IMR-90 (cell line): ENCODE results near the gene HGFAC. TPM values are rescaled to one million over a fixed set of nuclear protein-coding genes. Genes with fewer than 3 reads are reported as not detected.

Experiments used
- ATAC-seq: fragments of 200-7000 bp; cut with Tn5 transposase; 2 replicates; pipeline ENCODE4 v1.9.1; 2020; ENCODE audit warnings: low read depth, mild to moderate bottlenecking, moderate library complexity
- BruUV-seq: library from RNA; stranded (reverse); fragments of 400-500 nt; replicated peaks from 2 replicates; lab custom pipeline; 2021; lab: Mats Ljungman, UMichigan
- CTCF ChIA-PET: fragments of 300-600 bp; formaldehyde crosslinking; extraction: SDS; loops from one replicate; lab custom pipeline; 2021; ENCODE audit warnings: antibody characterized with exemption; lab: Yijun Ruan, JAX
- POLR2A ChIA-PET: fragments of 300-600 bp; sonication (Branson Sonifier 250); formaldehyde crosslinking; loops from one replicate; lab custom pipeline; 2022; ENCODE audit warnings: antibody characterized with exemption; ENCODE audit not compliant: unreplicated experiment; lab: Charles Lee
- DNase-seq: peaks from one replicate; pipeline ENCODE4 v3.0.0; 2013
- H2AFZ ChIP-seq: replicated peaks from 2 replicates; pipeline ENCODE3; 2013; ENCODE audit warnings: low read length, mild to moderate bottlenecking; ENCODE audit not compliant: poor library complexity
- H2AK5ac ChIP-seq: 2 replicates; pipeline ENCODE4 v1.6.1; 2013; ENCODE audit warnings: low read depth, low read length, inconsistent platforms
- H2AK9ac ChIP-seq: replicated peaks from 2 replicates; pipeline ENCODE3; 2013; ENCODE audit warnings: mild to moderate bottlenecking, low read depth, low read length, moderate library complexity; ENCODE audit not compliant: poor library complexity
- H2BK120ac ChIP-seq: 2 replicates; pipeline ENCODE4 v1.6.1; 2013; ENCODE audit warnings: low read depth, low read length, inconsistent platforms
- H2BK15ac ChIP-seq: 3 replicates; pipeline ENCODE4 v1.6.1; 2013; ENCODE audit warnings: low read depth, low read length, inconsistent platforms
- H2BK20ac ChIP-seq: 2 replicates; pipeline ENCODE4 v1.6.1; 2013; ENCODE audit warnings: low read depth, mild to moderate bottlenecking, inconsistent platforms, low read length, moderate library complexity
- H2BK5ac ChIP-seq: 2 replicates; pipeline ENCODE4 v1.6.1; 2013; ENCODE audit warnings: mild to moderate bottlenecking, low read depth, low read length, inconsistent platforms; ENCODE audit not compliant: poor library complexity, severe bottlenecking
- H3K14ac ChIP-seq: replicated peaks from 2 replicates; pipeline ENCODE4 v1.6.1; 2013; ENCODE audit warnings: low read depth, low read length, inconsistent platforms
- H3K18ac ChIP-seq: 2 replicates; pipeline ENCODE4 v1.6.1; 2013; ENCODE audit warnings: low read depth, low read length, control low read depth
- H3K23ac ChIP-seq: 2 replicates; pipeline ENCODE4 v1.6.1; 2013; ENCODE audit warnings: low read depth, low read length, inconsistent platforms
- H3K27ac ChIP-seq: 2 replicates; pipeline ENCODE4 v1.5.1; 2013; ENCODE audit warnings: mild to moderate bottlenecking, control low read depth, low read length; ENCODE audit not compliant: insufficient read depth
- H3K27me3 ChIP-seq: 2 replicates; pipeline ENCODE4 v1.6.1; 2013; ENCODE audit warnings: low read length; ENCODE audit not compliant: control insufficient read depth, insufficient read depth
- H3K36me3 ChIP-seq: 2 replicates; pipeline ENCODE4 v1.6.1; 2013; ENCODE audit warnings: low read length, mixed read lengths; ENCODE audit not compliant: control insufficient read depth, insufficient read depth
- H3K4ac ChIP-seq: 2 replicates; pipeline ENCODE4 v1.6.1; 2013; ENCODE audit warnings: low read depth, low read length, inconsistent platforms
- H3K4me1 ChIP-seq: 2 replicates; pipeline ENCODE4 v1.6.1; 2013; ENCODE audit warnings: low read length, mixed read lengths; ENCODE audit not compliant: control insufficient read depth, insufficient read depth
- H3K4me2 ChIP-seq: 2 replicates; pipeline ENCODE4 v1.6.1; 2013; ENCODE audit warnings: low read depth, mild to moderate bottlenecking, control low read depth, low read length, moderate library complexity
- H3K4me3 ChIP-seq: 2 replicates; pipeline ENCODE4 v1.5.1; 2013; ENCODE audit warnings: low read depth, mild to moderate bottlenecking, control low read depth, low read length, moderate library complexity; ENCODE audit not compliant: insufficient read depth
- H3K56ac ChIP-seq: 2 replicates; pipeline ENCODE4 v1.6.1; 2013; ENCODE audit warnings: low read length, inconsistent platforms; ENCODE audit not compliant: insufficient read depth; ENCODE audit errors: extremely low read depth
- H3K79me1 ChIP-seq, 2 experiments: 2 replicates each; pipeline ENCODE4 v1.6.1; 2013; ENCODE audit warnings: low read length in 2 of 2, inconsistent platforms in 1 of 2, low read depth in 1 of 2
- H3K9ac ChIP-seq: 2 replicates; pipeline ENCODE4 v1.6.1; 2013; ENCODE audit warnings: low read depth, low read length, control low read depth
- H3K9me1 ChIP-seq: 2 replicates; pipeline ENCODE4 v1.6.1; 2013; ENCODE audit warnings: low read length, inconsistent platforms; ENCODE audit not compliant: insufficient read depth
- H3K9me3 ChIP-seq: 2 replicates; pipeline ENCODE4 v1.6.1; 2013; ENCODE audit warnings: low read length; ENCODE audit not compliant: control insufficient read depth, insufficient read depth
- H4K20me1 ChIP-seq: 2 replicates; pipeline ENCODE4 v1.6.1; 2013; ENCODE audit warnings: low read length, inconsistent platforms; ENCODE audit not compliant: insufficient read depth
- H4K5ac ChIP-seq: 2 replicates; pipeline ENCODE4 v1.6.1; 2013; ENCODE audit warnings: mild to moderate bottlenecking, low read depth, low read length, control low read depth
- H4K8ac ChIP-seq, 2 experiments: 2 replicates each; pipeline ENCODE4 v1.6.1; 2013; ENCODE audit warnings: low read depth in 2 of 2, low read length in 2 of 2, control low read depth in 1 of 2, inconsistent platforms in 1 of 2
- H4K91ac ChIP-seq: 2 replicates; pipeline ENCODE4 v1.6.1; 2013; ENCODE audit warnings: low read depth, low read length, inconsistent platforms; ENCODE audit not compliant: insufficient read depth
- BHLHE40 ChIP-seq: fragments of 150-350 bp; IDR thresholded peaks from 2 replicates; pipeline ENCODE4 v1.6.1; 2016; ENCODE audit warnings: mild to moderate bottlenecking, low read depth, low read length
- CTCF ChIP-seq: conservative IDR thresholded peaks from 2 replicates; pipeline ENCODE4 v1.5.1; 2012; ENCODE audit warnings: mild to moderate bottlenecking, low read depth, low read length, improper control_type of control experiment
- FOS ChIP-seq: fragments of 150-350 bp; IDR thresholded peaks from 2 replicates; pipeline ENCODE4 v1.6.1; 2016; ENCODE audit warnings: low read depth, low read length
- MAFK ChIP-seq: IDR thresholded peaks from 2 replicates; pipeline ENCODE4 v1.6.1; 2012; ENCODE audit warnings: low read depth, low read length, improper control_type of control experiment
- MAZ ChIP-seq: IDR thresholded peaks from 2 replicates; pipeline ENCODE4 v1.6.1; 2012; ENCODE audit warnings: low read depth, mild to moderate bottlenecking, low read length, improper control_type of control experiment, moderate library complexity, borderline replicate concordance
- MXI1 ChIP-seq: IDR thresholded peaks from 2 replicates; pipeline ENCODE4 v1.6.1; 2012; ENCODE audit warnings: low read depth, mild to moderate bottlenecking, low read length, moderate library complexity, borderline replicate concordance
- POLR2A ChIP-seq: IDR thresholded peaks from 2 replicates; pipeline ENCODE4 v1.6.1; 2012; ENCODE audit warnings: mild to moderate bottlenecking, low read depth, low read length
- RAD21 ChIP-seq: IDR thresholded peaks from 2 replicates; pipeline ENCODE4 v1.6.1; 2012; ENCODE audit warnings: low read length, improper control_type of control experiment
- SMC3 ChIP-seq: fragments of 150-350 bp; IDR thresholded peaks from 2 replicates; pipeline ENCODE4 v1.6.1; 2016; ENCODE audit warnings: low read depth, mild to moderate bottlenecking, antibody characterized with exemption, low read length, moderate library complexity
- USF2 ChIP-seq: fragments of 150-350 bp; IDR thresholded peaks from 2 replicates; pipeline ENCODE4 v1.6.1; 2017; ENCODE audit warnings: mild to moderate bottlenecking, antibody characterized with exemption, low read length, low read depth
- WGBS, 2 experiments: methylation state at CpG; one replicate each; pipeline versions ENCODE4 v1.1.5 to v1.1.7; 2013; ENCODE audit warnings: missing lambda C conversion rate in 2 of 2; ENCODE audit not compliant: insufficient read length in 1 of 2; ENCODE audit errors: extremely low coverage in 2 of 2; 5-methylcytosine and 5-hydroxymethylcytosine counted together
- dilution Hi-C: fragments of 300-500 bp; cut with HindIII; formaldehyde crosslinking; loops from one replicate; pipeline ENCODE4 v1.14.3; 2018; ENCODE audit warnings: low sequenced_read_pairs; ENCODE audit not compliant: unreplicated experiment
- in situ Hi-C: fragments of 300-500 bp; cut with MboI; formaldehyde crosslinking; loops from 3 replicates; pipeline ENCODE4 v1.14.3; 2019; ENCODE audit warnings: low sequenced_read_pairs, inconsistent platforms, mixed read lengths
- intact Hi-C: fragments of 100-400 bp; cut with micrococcal nuclease; formaldehyde crosslinking; loops from 2 replicates; pipeline ENCODE4 v1.10.0; 2022
- polyA plus RNA-seq, 3 experiments: library from polyadenylated mRNA; depleted of rRNA; stranded (reverse); fragments of >200 nt; gene quantifications; 2 replicates each; pipeline ENCODE4 v1.2.3, GENCODE V29; 2012; ENCODE audit warnings: low replicate concordance in 1 of 3
- total RNA-seq: library from RNA; depleted of rRNA; stranded (reverse); fragments of >200 nt; gene quantifications from 2 replicates; pipeline ENCODE4 v1.2.3, GENCODE V29; 2012

Gene HGFAC
- total and polyA plus RNA-seq, 2 of the 4 experiments (the other 2 are of a cell fraction) = 0.05 TPM; not detected in 1

DNA sequence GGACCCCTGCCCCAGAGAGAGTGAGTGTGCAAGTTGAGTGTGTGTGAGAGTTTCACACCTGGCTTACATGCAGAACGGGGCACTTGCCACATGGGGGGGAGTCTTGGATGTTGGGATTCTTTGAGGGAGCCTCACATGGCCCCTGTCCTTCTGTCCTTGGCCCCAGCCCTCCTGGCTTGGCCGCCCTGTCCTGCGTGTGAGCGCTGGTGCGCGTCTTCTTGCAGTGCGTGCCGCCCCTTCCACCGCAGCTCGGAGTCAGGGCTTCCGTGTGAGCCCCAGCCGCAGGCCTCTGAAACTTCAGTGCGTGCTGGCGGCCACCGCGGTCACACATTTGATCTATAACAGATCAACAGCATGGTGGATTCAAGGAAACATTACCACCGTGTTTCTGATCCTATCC, 30.1 kb upstream of the HGFAC start:
- Histone ChIP-seq H3K14ac (no peak overlapping the region), H4K20me1 (peaks cover 21% of the 10 kb centered on the region), H3K4me3 (no peak overlapping the region), H3K4me2 (no peak overlapping the region), H3K56ac (no peak overlapping the region), H3K9me3 (no peaks in the 10 kb centered on the region), H2BK120ac (no peak overlapping the region), H3K9ac (no peak overlapping the region), H2BK20ac (no peak overlapping the region), H3K4me1 (no peaks in the 10 kb centered on the region), H4K5ac (no peak overlapping the region), H4K8ac (no peak overlapping the region), H3K79me1 (peaks cover 9 to 10% of the 10 kb centered on the region in 2 experiments; a peak in 3 of 4 replicates), H2BK5ac (no peak overlapping the region), H2AK9ac (no peak overlapping the region), H3K23ac (no peak overlapping the region), H2BK15ac (no peak overlapping the region), H3K27me3 (no peaks in the 10 kb centered on the region), H2AFZ (no peak overlapping the region), H3K9me1 (peaks cover 3% of the 10 kb centered on the region; the same call in 1 of the 2 replicates), H3K4ac (no peak overlapping the region), H3K36me3 (peaks cover 7% of the 10 kb centered on the region; the same call in 1 of the 2 replicates), H2AK5ac (no peak overlapping the region), H4K91ac (no peak overlapping the region), H3K27ac (no peak overlapping the region), H3K18ac (no peak overlapping the region)
- intact Hi-C loops (no loop called here), dilution Hi-C loops (no loop called here), in situ Hi-C loops (no loop called here)
- ChIA-PET POLR2A (no interaction called here), CTCF (no interaction called here)
- TF ChIP-seq USF2 (no peak), CTCF (no peak), FOS (no peak), MXI1 (no peak), SMC3 (no peak), MAZ (no peak), RAD21 (no peak), BHLHE40 (no peak), MAFK (no peak), POLR2A (no peak)
- DNase-seq = no peak
- no peak for ATAC-seq
- WGBS, 2 experiments = 84% methylated on average over 14 of the region's 17 CpGs; no CpG with 5 or more reads in 1 of the 2 experiments
- no TSS peak for BruUV-seq
